Panc1 (cell line): ENCODE measurements around the gene CACNA1C. TPM values are rescaled to one million over a fixed set of nuclear protein-coding genes. Genes with fewer than 3 reads are reported as not detected.

Experiments
- ATAC-seq: fragments of 200-7000 bp; cut with Tn5 transposase; 2 replicates; pipeline ENCODE4 v1.9.1; 2020; ENCODE audit warnings: mild to moderate bottlenecking, moderate library complexity
- BruUV-seq: library from RNA; stranded (reverse); fragments of 400-500 nt; replicated peaks from 2 replicates; lab custom pipeline; 2021; lab: Mats Ljungman, UMichigan
- CTCF ChIA-PET: fragments of 300-600 bp; sonication (Branson Sonifier 250); formaldehyde crosslinking; loops from one replicate; lab custom pipeline; 2022; ENCODE audit warnings: antibody characterized with exemption; lab: Charles Lee
- POLR2A ChIA-PET: fragments of 300-600 bp; sonication (Branson Sonifier 250); formaldehyde crosslinking; loops from one replicate; lab custom pipeline; 2022; ENCODE audit warnings: antibody characterized with exemption; lab: Charles Lee
- DNase-seq: peaks from one replicate; pipeline ENCODE4 v3.0.0-alpha.2; 2010; ENCODE audit warnings: low read depth, low spot score
- H3K27ac ChIP-seq: 2 replicates; pipeline ENCODE4 v1.5.1; 2011; ENCODE audit warnings: mild to moderate bottlenecking, low read length, inconsistent platforms
- H3K27me3 ChIP-seq: fragments of 200-500 bp; sonication (Bioruptor generic); 2 replicates; pipeline ENCODE4 v1.6.0; 2014; ENCODE audit warnings: low read length, inconsistent platforms; ENCODE audit not compliant: control insufficient read depth, insufficient read depth
- H3K36me3 ChIP-seq: fragments of 200-500 bp; sonication (Bioruptor generic); 2 replicates; pipeline ENCODE4 v1.5.1; 2014; ENCODE audit warnings: inconsistent platforms, mild to moderate bottlenecking, low read length, moderate library complexity; ENCODE audit not compliant: control insufficient read depth, insufficient read depth
- H3K4me1 ChIP-seq: 2 replicates; pipeline ENCODE4 v1.5.1; 2011; ENCODE audit warnings: inconsistent platforms, mild to moderate bottlenecking, low read length, moderate library complexity; ENCODE audit not compliant: control insufficient read depth, insufficient read depth
- H3K4me3 ChIP-seq, 2 experiments: 2 replicates each; pipeline ENCODE4 v1.5.1; 2011 to 2012; ENCODE audit warnings: low read depth in 2 of 2, low read length in 2 of 2, mild to moderate bottlenecking in 2 of 2, inconsistent platforms in 1 of 2, moderate library complexity in 1 of 2
- H3K9me3 ChIP-seq: fragments of 200-500 bp; sonication (Bioruptor generic); 2 replicates; pipeline ENCODE4 v1.5.1; 2014; ENCODE audit warnings: low read depth, mild to moderate bottlenecking, inconsistent platforms, low read length, moderate library complexity; ENCODE audit not compliant: control insufficient read depth, insufficient read depth
- CTCF ChIP-seq: fragments of 450-650 bp; IDR thresholded peaks from 2 replicates; pipeline ENCODE4 v1.5.1; 2017; ENCODE audit warnings: mild to moderate bottlenecking
- POLR2AphosphoS5 ChIP-seq: IDR thresholded peaks from 2 replicates; pipeline ENCODE4 v1.6.1; 2012; ENCODE audit warnings: mild to moderate bottlenecking, low read depth, low read length, moderate library complexity
- REST ChIP-seq, 2 experiments: IDR thresholded peaks; 2 replicates each; pipeline ENCODE4 v1.6.1; 2011 to 2012; ENCODE audit warnings: low read depth in 2 of 2, control low read depth in 1 of 2, low read length in 1 of 2, mild to moderate bottlenecking in 1 of 2, moderate library complexity in 1 of 2; ENCODE audit not compliant: insufficient read depth in 1 of 2
- SIN3A ChIP-seq: IDR thresholded peaks from 2 replicates; pipeline ENCODE4 v1.6.1; 2012; ENCODE audit warnings: low read depth, mild to moderate bottlenecking, low read length, moderate library complexity, borderline replicate concordance; ENCODE audit not compliant: insufficient read depth
- TCF7L2 ChIP-seq: IDR thresholded peaks from 2 replicates; pipeline ENCODE4 v1.6.1; 2011; ENCODE audit warnings: mild to moderate bottlenecking, low read depth, low read length, inconsistent platforms
- in situ Hi-C: cut with HindIII; loops from 2 replicates; pipeline ENCODE4 v1.10.0; 2016; ENCODE audit warnings: low sequenced_read_pairs, low pct_unique_long_range_greater_than_20kb
- intact Hi-C: fragments of 100-400 bp; cut with micrococcal nuclease; formaldehyde crosslinking; loops from one replicate; pipeline ENCODE4 v1.10.0; 2022; ENCODE audit not compliant: unreplicated experiment
- total RNA-seq: library from RNA; stranded (reverse); gene quantifications from one replicate; pipeline ENCODE4 v1.2.1, GENCODE V29; 2021; ENCODE audit not compliant: unreplicated experiment

The CACNA1C gene
- total RNA-seq, 1 experiment from 2014 or later: 0.03 TPM

GRCh38 chr12:2046957-2047356 lies 5.8 kb upstream of the CACNA1C start:
- peaks cover 15% of the 10 kb centered on the region for H3K27me3 ChIP-seq
- H3K4me3 ChIP-seq: no peak overlapping the region
- no TSS peak for BruUV-seq
- DNase-seq (no peak), ATAC-seq (no peak)
- TF ChIP-seq CTCF (no peak), SIN3A (no peak), POLR2AphosphoS5 (no peak), REST (IDR thresholded peaks at IDR 0.05; ENCODE audit: insufficient read depth in 1 of 2, low read depth in 2 of 2, low read length in 1 of 2) (no peak), TCF7L2 (no peak)
- in situ Hi-C loops: no loop called here
- ChIA-PET CTCF (no interaction called here), POLR2A (no interaction called here)
- intact Hi-C loops: no loop called here
- H3K36me3 ChIP-seq: no peaks in the 10 kb centered on the region
- no peaks in the 10 kb centered on the region for H3K4me1 ChIP-seq
- H3K27ac ChIP-seq: no peak overlapping the region
- no peaks in the 10 kb centered on the region for H3K9me3 ChIP-seq

GRCh38 chr12:2047752-2048151 lies 5.0 kb upstream of the CACNA1C start:
- intact Hi-C loops (no loop called here), in situ Hi-C loops (no loop called here)
- POLR2A ChIA-PET: no interaction called here
- no peaks in the 10 kb centered on the region for H3K9me3 ChIP-seq
- no peaks in the 10 kb centered on the region for H3K36me3 ChIP-seq
- CTCF ChIA-PET: no interaction called here
- DNase-seq (no peak), ATAC-seq (no peak)
- no peak overlapping the region for H3K27ac ChIP-seq
- H3K4me1 ChIP-seq: no peaks in the 10 kb centered on the region
- H3K4me3 ChIP-seq: no peak overlapping the region
- BruUV-seq: no TSS peak
- TF ChIP-seq SIN3A (no peak), POLR2AphosphoS5 (no peak)
- H3K27me3 ChIP-seq: peaks cover 15% of the 10 kb centered on the region

- DNase-seq (no peak), ATAC-seq (no peak)
- Histone ChIP-seq H3K36me3 (no peaks in the 10 kb centered on the region), H3K4me3 (no peak overlapping the region), H3K27me3 (peaks cover 13% of the 10 kb centered on the region), H3K4me1 (no peaks in the 10 kb centered on the region), H3K27ac (no peak overlapping the region), H3K9me3 (no peaks in the 10 kb centered on the region)
- in situ Hi-C loops (no loop called here), intact Hi-C loops (no loop called here)
- ChIA-PET POLR2A (no interaction called here), CTCF (no interaction called here)
- TF ChIP-seq SIN3A (no peak), REST (IDR thresholded peaks at IDR 0.05; ENCODE audit: insufficient read depth in 1 of 2, low read depth in 2 of 2, low read length in 1 of 2) (no peak), TCF7L2 (no peak), POLR2AphosphoS5 (no peak), CTCF (no peak)
- no TSS peak for BruUV-seq
Observed at GRCh38 chr12:2049604-2050540, 2.9 kb upstream of the CACNA1C start.
